Limb (tissue), 2 donors: ENCODE results near the gene TAF1A.

Experiments
- DNase-seq, 2 donors: peaks; one replicate each; pipeline ENCODE4 v3.0.0-alpha.2; 2016; ENCODE audit errors: extremely low spot score in 2 of 2

Gene TAF1A

GRCh38 chr1:222535455-222535854 lies 54.3 kb downstream of the TAF1A start:
- no peak for DNase-seq

GRCh38 chr1:222530852-222531251 lies 58.9 kb downstream of the TAF1A start:
- no peak for DNase-seq

GRCh38 chr1:222529916-222530315 lies 59.8 kb downstream of the TAF1A start:
- DNase-seq: no peak

- DNase-seq: no peak
Measured at GRCh38 chr1:222529181-222529580, 60.6 kb downstream of the TAF1A start.

- DNase-seq: no peak
Measured at GRCh38 chr1:222525951-222526350, 63.8 kb downstream of the TAF1A start.

GRCh38 chr1:222523852-222524251 lies 65.9 kb downstream of the TAF1A start:
- DNase-seq: no peak

- DNase-seq: no peak
Measured at GRCh38 chr1:222522105-222522915, 67.4 kb downstream of the TAF1A start.

- DNase-seq: no peak
Measured at GRCh38 chr1:222521299-222522104, 68.2 kb downstream of the TAF1A start.
